Mucosa of descending colon (tissue), 3 donors: Measurements from ENCODE around the gene FOXP2. TPM values are rescaled to one million over a fixed set of nuclear protein-coding genes. Genes with fewer than 3 reads are reported as not detected.

Experiments used
- ATAC-seq: fragments of 200-7000 bp; cut with Tn5 transposase; one replicate; pipeline ENCODE4 v1.9.1; 2020; ENCODE audit warnings: mild to moderate bottlenecking, moderate library complexity
- DNase-seq, 3 donors: peaks; one replicate each; pipeline ENCODE4 v3.0.0-alpha.2; 2020
- H3K36me3 ChIP-seq: fragments of 200-600 bp; one replicate; pipeline ENCODE4 v1.8.0; 2021; ENCODE audit warnings: low read depth, mild to moderate bottlenecking
- H3K4me1 ChIP-seq: fragments of 200-600 bp; one replicate; pipeline ENCODE4 v1.8.0; 2021; ENCODE audit warnings: low read depth, mild to moderate bottlenecking
- H3K4me3 ChIP-seq: fragments of 200-600 bp; one replicate; pipeline ENCODE4 v1.8.0; 2021; ENCODE audit warnings: mild to moderate bottlenecking
- H3K9me3 ChIP-seq: fragments of 200-600 bp; one replicate; pipeline ENCODE4 v1.8.0; 2021; ENCODE audit warnings: mild to moderate bottlenecking
- intact Hi-C, 2 donors: fragments of 100-400 bp; cut with DNase I in 1 of 2; cut with micrococcal nuclease in 1 of 2; formaldehyde crosslinking; loops; one replicate each; pipeline versions ENCODE4 v1.11.0 to v1.11.1; 2022; cut with DNase I, micrococcal nuclease
- total RNA-seq, 3 donors: library from RNA; stranded (reverse); fragmentation: NEBNext Ultra II Directional in 2 of 3; extraction: Animal tissue kit (Norgen Biotek cat#: 25700) in 2 of 3; gene quantifications; one replicate each; pipeline versions ENCODE4 v1.2.1 to v1.2.4, GENCODE V29; 2021 to 2023
- TF ChIP-seq, protein P1 (sequence below): fragments of 200-600 bp; IDR thresholded peaks from one replicate; pipeline ENCODE4 v1.8.0; 2022; ENCODE audit warnings: antibody characterized with exemption, mild to moderate bottlenecking
- donor health status: DM: no; HTN: no; CAD: no; lungs with moderate emphysema.
- donor health status: DM: no; HTN: no; CAD: no.
- donor health status: DM: no; HTN: yes; CAD: no.

Gene FOXP2
- total RNA-seq, 3 donors from 2014 or later = 14.9 to 88.0 (median 17.2) TPM

DNA sequence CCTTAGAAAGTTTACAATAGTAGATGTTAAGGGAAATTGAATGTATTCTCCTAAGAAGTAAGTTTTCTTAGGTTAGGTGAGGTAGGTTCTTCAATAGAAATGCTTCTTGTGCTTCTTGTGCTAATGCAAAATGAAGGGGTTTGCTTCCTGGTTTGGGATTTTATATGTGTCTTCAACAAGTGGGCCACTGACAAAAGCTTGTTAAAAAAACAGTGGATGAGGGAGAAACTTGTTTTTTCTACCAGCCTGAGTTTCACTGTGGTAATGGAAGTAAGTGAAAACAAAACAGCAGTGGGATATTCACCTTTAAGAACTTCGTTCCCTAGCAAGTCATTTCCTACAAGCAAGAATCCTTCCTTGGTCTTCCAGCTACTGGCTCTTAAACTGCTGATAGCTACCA lies 107.5 kb downstream of the FOXP2 start:
- ATAC-seq = no peak
- Histone ChIP-seq H3K4me1 (no peaks in the 10 kb centered on the region), H3K36me3 (no peaks in the 10 kb centered on the region), H3K4me3 (no peak overlapping the region), H3K9me3 (no peaks in the 10 kb centered on the region)
- TF ChIP-seq, protein P1, sequence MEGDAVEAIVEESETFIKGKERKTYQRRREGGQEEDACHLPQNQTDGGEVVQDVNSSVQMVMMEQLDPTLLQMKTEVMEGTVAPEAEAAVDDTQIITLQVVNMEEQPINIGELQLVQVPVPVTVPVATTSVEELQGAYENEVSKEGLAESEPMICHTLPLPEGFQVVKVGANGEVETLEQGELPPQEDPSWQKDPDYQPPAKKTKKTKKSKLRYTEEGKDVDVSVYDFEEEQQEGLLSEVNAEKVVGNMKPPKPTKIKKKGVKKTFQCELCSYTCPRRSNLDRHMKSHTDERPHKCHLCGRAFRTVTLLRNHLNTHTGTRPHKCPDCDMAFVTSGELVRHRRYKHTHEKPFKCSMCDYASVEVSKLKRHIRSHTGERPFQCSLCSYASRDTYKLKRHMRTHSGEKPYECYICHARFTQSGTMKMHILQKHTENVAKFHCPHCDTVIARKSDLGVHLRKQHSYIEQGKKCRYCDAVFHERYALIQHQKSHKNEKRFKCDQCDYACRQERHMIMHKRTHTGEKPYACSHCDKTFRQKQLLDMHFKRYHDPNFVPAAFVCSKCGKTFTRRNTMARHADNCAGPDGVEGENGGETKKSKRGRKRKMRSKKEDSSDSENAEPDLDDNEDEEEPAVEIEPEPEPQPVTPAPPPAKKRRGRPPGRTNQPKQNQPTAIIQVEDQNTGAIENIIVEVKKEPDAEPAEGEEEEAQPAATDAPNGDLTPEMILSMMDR = no peak
- no peak for DNase-seq
- intact Hi-C loops = no loop called here

DNA sequence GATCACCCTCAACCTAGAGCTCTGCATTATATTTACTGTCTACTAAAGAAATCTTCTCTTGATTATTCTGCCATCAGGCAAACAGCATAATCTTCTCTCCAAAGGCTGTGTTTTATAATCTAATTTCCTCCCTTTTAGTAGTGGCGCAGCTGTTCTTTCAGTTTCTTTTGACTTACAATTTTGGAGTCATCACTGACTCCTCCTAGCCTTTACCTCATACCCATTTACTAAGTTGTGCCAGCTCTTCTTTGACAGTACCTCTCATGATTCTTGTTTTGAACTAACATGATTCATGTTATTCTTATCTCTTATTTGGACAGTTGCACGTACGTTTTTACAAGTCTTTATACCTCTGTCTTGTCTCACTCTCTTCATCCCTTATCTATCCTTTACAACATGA lies 113.0 kb downstream of the FOXP2 start:
- TF ChIP-seq, protein P1 = no peak
- Histone ChIP-seq H3K36me3 (no peaks in the 10 kb centered on the region), H3K4me3 (no peak overlapping the region), H3K4me1 (peaks cover 3% of the 10 kb centered on the region), H3K9me3 (no peaks in the 10 kb centered on the region)
- peak; percentile 47 for ATAC-seq
- intact Hi-C loops = no loop called here
- no peak for DNase-seq

DNA sequence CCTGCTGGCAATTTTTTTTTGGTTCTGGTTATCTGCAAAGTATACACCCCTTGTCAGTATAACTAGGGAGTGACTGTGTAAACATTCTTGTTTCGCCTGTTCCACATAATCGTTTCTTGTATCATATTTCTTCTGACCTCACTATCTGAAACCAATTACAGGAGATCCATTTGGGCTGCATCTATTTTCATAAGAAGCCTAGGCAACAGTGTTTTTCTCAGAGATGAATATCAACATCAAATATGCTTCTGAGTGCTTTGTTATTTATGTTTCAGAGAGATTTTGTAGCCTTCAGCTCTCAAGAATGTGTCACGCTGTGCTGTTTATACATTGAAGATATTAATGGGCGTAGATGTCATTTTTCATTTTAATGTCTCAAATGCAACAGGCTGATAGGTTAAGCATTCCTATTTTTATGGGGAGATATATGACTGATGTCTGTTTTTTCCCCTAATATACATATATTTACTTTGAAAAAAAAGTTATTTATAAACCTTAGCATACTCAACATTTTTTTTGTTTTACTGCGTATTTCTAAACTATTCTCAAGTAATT lies 115.5 kb downstream of the FOXP2 start:
- intact Hi-C loops = no loop called here
- Histone ChIP-seq H3K4me1 (peaks cover 9% of the 10 kb centered on the region), H3K9me3 (no peaks in the 10 kb centered on the region), H3K36me3 (no peaks in the 10 kb centered on the region), H3K4me3 (no peak overlapping the region)
- ATAC-seq = peak; percentile 81
- TF ChIP-seq, protein P1 = no peak
- no peak for DNase-seq

DNA sequence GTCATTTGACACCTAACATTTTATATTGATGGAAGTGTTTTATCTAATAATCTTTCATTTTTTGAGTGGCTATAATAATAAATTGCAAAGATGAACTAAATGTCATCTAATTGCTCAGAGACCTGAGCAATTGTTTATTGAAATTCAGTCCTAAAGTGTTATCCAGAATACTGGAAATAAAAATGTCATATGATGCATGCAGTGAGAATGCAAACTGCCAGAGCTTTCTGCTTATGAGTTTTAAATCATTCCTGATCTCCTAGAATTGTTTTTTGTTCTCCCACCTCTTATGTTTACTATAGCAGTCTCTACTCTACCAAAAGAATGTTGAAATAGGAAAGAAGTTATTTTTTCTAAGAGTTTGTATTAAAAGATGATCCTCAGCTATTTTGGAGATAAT lies 116.7 kb downstream of the FOXP2 start:
- no peak for ATAC-seq
- no peak overlapping the region for H3K4me3 ChIP-seq
- H3K4me1 ChIP-seq = peaks cover 14% of the 10 kb centered on the region
- intact Hi-C loops = no loop called here
- H3K9me3 ChIP-seq = no peaks in the 10 kb centered on the region
- TF ChIP-seq, protein P1 = no peak
- DNase-seq = no peak
- H3K36me3 ChIP-seq = no peaks in the 10 kb centered on the region

DNA sequence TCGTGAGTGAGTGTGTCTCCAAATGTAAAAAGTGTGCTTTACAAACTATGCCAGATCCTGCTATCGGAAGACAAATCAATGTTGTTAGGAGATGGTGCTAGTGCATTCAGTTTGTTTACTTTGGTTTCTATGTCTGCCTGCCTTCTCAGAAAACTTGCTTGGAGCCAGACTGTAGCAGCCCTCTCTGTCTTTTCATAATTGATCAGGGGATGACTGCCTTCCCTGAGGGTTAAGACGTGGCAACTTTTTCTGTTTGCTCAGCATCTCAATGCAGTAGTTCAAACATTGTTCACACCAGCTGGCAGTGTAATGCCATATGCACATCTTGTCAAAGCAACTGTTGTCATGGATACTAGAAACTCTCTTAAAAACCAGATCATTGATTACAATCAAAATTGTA lies 118.5 kb downstream of the FOXP2 start:
- DNase-seq = no peak
- intact Hi-C loops = no loop called here
- TF ChIP-seq, protein P1 = no peak

DNA sequence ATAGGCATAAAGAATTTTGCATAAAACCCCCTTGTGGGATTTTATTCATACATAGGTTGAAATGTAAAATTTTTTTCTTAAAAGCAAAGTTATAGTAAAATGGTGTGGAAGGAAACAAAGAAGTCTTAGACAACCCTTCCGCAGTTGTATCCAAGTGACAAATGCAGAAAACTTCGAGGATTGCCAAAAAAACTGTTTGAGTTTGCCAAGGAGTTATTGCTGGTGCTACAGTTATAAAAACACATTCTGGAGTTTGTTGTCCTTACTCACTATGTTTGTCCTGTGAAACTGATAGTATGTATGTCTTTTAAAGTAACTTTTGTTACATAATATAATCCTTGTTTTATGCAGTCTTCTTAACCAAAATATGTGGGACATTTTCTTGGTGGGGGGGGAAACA lies 120.3 kb downstream of the FOXP2 start:
- ATAC-seq (peak; percentile 43), DNase-seq (no peak)
- intact Hi-C loops = no loop called here
- H3K4me3 ChIP-seq = no peak overlapping the region
- no peaks in the 10 kb centered on the region for H3K9me3 ChIP-seq
- H3K4me1 ChIP-seq = peaks cover 11% of the 10 kb centered on the region
- H3K36me3 ChIP-seq = no peaks in the 10 kb centered on the region
- TF ChIP-seq, protein P1 = no peak

More for the DNA sequence above, 118.5 kb downstream of the FOXP2 start:
- Histone ChIP-seq H3K36me3 (no peaks in the 10 kb centered on the region), H3K4me3 (no peak overlapping the region), H3K4me1 (peaks cover 11% of the 10 kb centered on the region), H3K9me3 (no peaks in the 10 kb centered on the region)
- ATAC-seq = peak; percentile 42
